GM23248 (cell line): ENCODE measurements around the gene CTNNA2.

Experiments
- EZH2 ChIP-seq: fragments of 200-600 bp; sonication (generic); IDR thresholded peaks from 2 replicates; pipeline ENCODE4 v1.6.1; 2018; ENCODE audit warnings: antibody characterized with exemption, mild to moderate bottlenecking; ENCODE audit not compliant: insufficient read depth, poor library complexity, severe bottlenecking
- EZH2phosphoT487 ChIP-seq: fragments of 200-600 bp; sonication (generic); IDR thresholded peaks from 2 replicates; pipeline ENCODE4 v1.6.1; 2018; ENCODE audit warnings: antibody characterized with exemption, moderate library complexity, mild to moderate bottlenecking, low read depth; ENCODE audit not compliant: insufficient read depth

GRCh38 chr2:80529466-80530165 lies 1016.8 kb downstream of the CTNNA2 start:
- TF ChIP-seq EZH2 (no peak), EZH2phosphoT487 (no peak)
